Cardiac muscle cell (in vitro differentiated cells and primary cell): ENCODE data around the gene KRTAP5-4. TPM values are rescaled to one million over a fixed set of nuclear protein-coding genes. Genes with fewer than 3 reads are reported as not detected.
"Not testable (repeated sequence)": the region's sequence is repeated elsewhere in the genome, so short reads cannot be mapped to it uniquely, and the experiment has no call there.

Source experiments
- DNase-seq, 2 donors: peaks; one replicate each; pipeline versions ENCODE4 v3.0.0 to v3.0.0-alpha.2; 2010 to 2017; ENCODE audit warnings: low read depth in 1 of 2, low spot score in 1 of 2
- H3K27ac ChIP-seq: fragments of 200-600 bp; sonication (generic); 2 replicates; pipeline ENCODE4 v1.5.1; 2016
- H3K27me3 ChIP-seq: fragments of 200-600 bp; sonication (generic); 2 replicates; pipeline ENCODE4 v1.6.0; 2016; ENCODE audit warnings: control low read depth
- H3K36me3 ChIP-seq: fragments of 200-600 bp; sonication (generic); 2 replicates; pipeline ENCODE4 v1.5.1; 2016; ENCODE audit warnings: control low read depth
- H3K4me1 ChIP-seq: fragments of 200-600 bp; sonication (generic); 2 replicates; pipeline ENCODE4 v1.8.1; 2017; ENCODE audit warnings: low read depth, mild to moderate bottlenecking, mixed run types
- H3K4me3 ChIP-seq: fragments of 200-600 bp; sonication (generic); 2 replicates; pipeline ENCODE4 v1.5.1; 2016; ENCODE audit warnings: mild to moderate bottlenecking
- H3K9me3 ChIP-seq: fragments of 200-600 bp; sonication (generic); 2 replicates; pipeline ENCODE4 v1.5.1; 2017; ENCODE audit warnings: low read depth, mild to moderate bottlenecking, control low read depth
- CTCF ChIP-seq: IDR thresholded peaks from 2 replicates; pipeline ENCODE4 v1.5.1; 2012; ENCODE audit warnings: low read depth, mild to moderate bottlenecking, low read length
- polyA plus RNA-seq: library from polyadenylated mRNA; unstranded; fragments of >200 nt; fragmentation: Nextera tagmentation; extraction: Ambion mirVana; gene quantifications from 2 replicates; pipeline ENCODE4 v1.2.1, GENCODE V29; 2016
- total RNA-seq: library from RNA; depleted of rRNA; stranded (reverse); fragments of >200 nt; gene quantifications from 2 replicates; pipeline ENCODE4 v1.2.3, GENCODE V29; 2016

Gene KRTAP5-4
- total and polyA plus RNA-seq, 2 experiments from 2014 or later = not detected

DNA sequence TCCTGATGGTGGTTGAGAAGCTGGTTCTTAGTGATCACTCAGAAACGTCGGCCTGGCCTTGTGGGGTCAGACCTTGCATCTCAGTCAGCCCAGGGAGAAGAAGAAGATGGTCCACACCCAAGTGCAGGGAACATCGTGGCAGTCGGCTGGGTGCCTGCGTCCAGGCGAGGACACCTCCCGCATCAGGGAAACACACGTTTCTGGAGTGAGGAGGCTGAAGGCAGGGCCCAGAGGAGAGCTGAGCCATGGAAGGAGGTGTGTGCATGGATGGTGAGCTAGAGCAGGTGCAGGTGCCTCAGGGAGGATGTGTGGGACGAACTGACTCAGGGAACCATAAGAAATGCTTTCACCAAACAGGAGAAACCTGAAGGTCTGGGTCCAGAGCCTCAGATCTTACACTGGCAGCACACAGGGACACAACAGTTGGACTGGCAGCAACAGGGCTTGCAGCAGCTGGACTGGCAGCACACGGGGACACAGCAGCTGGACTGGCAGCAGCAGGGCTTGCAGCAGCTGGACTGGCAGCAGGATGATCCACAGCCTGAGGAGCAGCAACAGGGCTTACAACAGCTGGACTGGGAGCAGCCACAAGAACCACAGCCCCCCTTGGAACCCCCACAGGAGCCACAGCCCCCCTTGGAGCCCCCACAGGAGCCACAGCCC lies 24.5 kb downstream of the KRTAP5-4 start:
- TF ChIP-seq CTCF = no peak
- H3K4me1 ChIP-seq = no peaks in the 10 kb centered on the region
- H3K36me3 ChIP-seq = no peaks in the 10 kb centered on the region
- peaks cover 26% of the 10 kb centered on the region for H3K27me3 ChIP-seq
- no peak overlapping the region for H3K27ac ChIP-seq
- no peak for DNase-seq
- H3K4me3 ChIP-seq = no peak overlapping the region
- no peaks in the 10 kb centered on the region for H3K9me3 ChIP-seq

GRCh38 chr11:1596576-1597121 lies 25.3 kb downstream of the KRTAP5-4 start:
- H3K4me3 ChIP-seq, H3K36me3 ChIP-seq, H3K9me3 ChIP-seq, DNase-seq, H3K4me1 ChIP-seq, H3K27ac ChIP-seq: not testable (repeated sequence)
- H3K27me3 ChIP-seq = peaks cover 33% of the 10 kb centered on the region

GRCh38 chr11:1595994-1596575 lies 25.9 kb downstream of the KRTAP5-4 start:
- not testable (repeated sequence) for H3K4me1 ChIP-seq, H3K9me3 ChIP-seq, H3K4me3 ChIP-seq, H3K27ac ChIP-seq, H3K36me3 ChIP-seq
- peaks cover 34% of the 10 kb centered on the region for H3K27me3 ChIP-seq
- peak in 1 of 2 donors; percentile 14 for DNase-seq

DNA sequence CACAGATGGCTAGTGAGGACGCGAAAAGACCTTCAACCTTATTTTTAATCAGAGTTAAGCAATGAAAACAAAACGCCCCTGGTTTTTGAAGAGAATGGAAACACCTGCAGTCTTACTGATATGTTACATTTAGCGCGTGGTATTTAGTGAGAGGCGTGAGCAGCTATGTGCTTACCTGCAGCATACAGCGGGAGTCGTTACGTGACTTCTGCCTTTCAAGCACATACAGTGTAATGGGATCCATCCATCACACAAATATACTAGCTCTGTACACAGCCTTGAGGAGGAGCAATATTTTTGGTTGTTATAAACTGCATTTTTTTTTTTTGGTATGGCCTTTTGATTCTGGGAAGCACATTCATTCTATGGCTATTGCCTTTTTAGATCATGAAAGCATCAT lies 29.3 kb downstream of the KRTAP5-4 start:
- Histone ChIP-seq H3K4me1 (no peaks in the 10 kb centered on the region), H3K27me3 (peaks cover 44% of the 10 kb centered on the region), H3K36me3 (no peaks in the 10 kb centered on the region), H3K4me3 (no peak overlapping the region), H3K27ac (no peak overlapping the region), H3K9me3 (no peaks in the 10 kb centered on the region)
- no peak for DNase-seq
- TF ChIP-seq CTCF = no peak

- no peak for DNase-seq
- no peaks in the 10 kb centered on the region for H3K4me1 ChIP-seq
- H3K27me3 ChIP-seq = peaks cover 59% of the 10 kb centered on the region
- no peaks in the 10 kb centered on the region for H3K9me3 ChIP-seq
- no peaks in the 10 kb centered on the region for H3K36me3 ChIP-seq
- no peak for TF ChIP-seq CTCF
- H3K27ac ChIP-seq = no peak overlapping the region
- H3K4me3 ChIP-seq = no peak overlapping the region
Measured at GRCh38 chr11:1589996-1590395, 31.9 kb downstream of the KRTAP5-4 start.

GRCh38 chr11:1589191-1589963 lies 32.6 kb downstream of the KRTAP5-4 start:
- H3K27me3 ChIP-seq = peaks cover 63% of the 10 kb centered on the region
- H3K4me1 ChIP-seq, DNase-seq: not testable (repeated sequence)

DNA sequence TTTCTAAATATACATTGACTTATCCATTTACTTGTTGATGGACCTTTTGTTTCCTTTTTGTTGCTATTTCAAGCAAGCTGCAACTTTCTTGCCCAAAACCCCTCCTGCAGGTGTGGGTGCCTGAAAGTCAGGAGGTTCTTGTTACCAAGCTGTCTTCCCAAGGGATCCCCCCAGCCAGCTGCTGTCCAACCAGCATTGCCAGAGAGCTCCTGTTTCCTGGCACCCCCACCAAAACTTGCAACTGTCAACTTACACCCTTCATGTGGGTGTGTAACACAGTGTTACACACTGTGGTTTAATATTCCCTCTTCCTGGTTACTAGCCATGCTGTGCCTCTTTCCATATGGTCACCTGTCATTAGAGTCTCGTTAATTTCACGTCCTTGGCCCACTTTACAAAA lies 35.2 kb downstream of the KRTAP5-4 start:
- Histone ChIP-seq H3K27ac (no peak overlapping the region), H3K4me3 (no peak overlapping the region), H3K27me3 (peaks cover 54% of the 10 kb centered on the region), H3K9me3 (no peaks in the 10 kb centered on the region), H3K4me1 (no peaks in the 10 kb centered on the region), H3K36me3 (no peaks in the 10 kb centered on the region)
- no peak for DNase-seq
- TF ChIP-seq CTCF = no peak

More at GRCh38 chr11:1589191-1589963, 32.6 kb downstream of the KRTAP5-4 start:
- H3K36me3 ChIP-seq, H3K9me3 ChIP-seq, H3K27ac ChIP-seq, H3K4me3 ChIP-seq: not testable (repeated sequence)

- not testable (repeated sequence) for H3K36me3 ChIP-seq, H3K9me3 ChIP-seq, H3K4me3 ChIP-seq, DNase-seq, H3K4me1 ChIP-seq, H3K27ac ChIP-seq
- peaks cover 49% of the 10 kb centered on the region for H3K27me3 ChIP-seq
Measured at GRCh38 chr11:1584661-1585370, 37.1 kb downstream of the KRTAP5-4 start, which contains the start of gene KRTAP5-1. Gene KRTAP5-1, minus strand, starts transcription at chr11:1585283. Its CDS starts 34 bp downstream, at chr11:1585249.

DNA sequence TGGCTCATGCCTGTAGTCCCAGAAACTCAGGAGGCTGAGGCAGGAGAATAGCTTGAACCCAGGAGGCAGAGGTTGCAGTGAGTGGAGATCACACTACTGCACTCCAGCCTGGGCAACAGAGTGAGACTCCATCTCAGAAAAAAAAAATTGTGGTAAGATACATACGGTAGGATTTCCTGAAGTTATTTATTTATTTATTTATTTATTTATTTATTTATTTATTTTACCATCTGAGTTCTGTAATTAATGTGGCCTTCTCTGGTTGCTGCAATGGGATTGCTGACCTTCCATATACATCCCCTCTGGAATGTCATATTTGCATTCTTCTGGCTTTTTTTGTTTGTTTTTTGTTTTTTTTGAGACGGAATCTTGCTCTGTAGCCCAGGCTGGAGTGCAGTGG lies 39.0 kb downstream of the KRTAP5-4 start:
- H3K27ac ChIP-seq, H3K4me1 ChIP-seq, DNase-seq, H3K9me3 ChIP-seq, H3K36me3 ChIP-seq, H3K4me3 ChIP-seq: not testable (repeated sequence)
- H3K27me3 ChIP-seq = peaks cover 40% of the 10 kb centered on the region
